AG04449 (cell line): Measurements from ENCODE around the gene ACBD6.

Source experiments
- CTCF ChIA-PET: fragments of 350-600 bp; formaldehyde crosslinking; extraction: SDS; loops from one replicate; lab custom pipeline; 2021; ENCODE audit warnings: antibody characterized with exemption; lab: Yijun Ruan, JAX
- POLR2A ChIA-PET: fragments of 400-600, 350-600 bp; formaldehyde crosslinking; extraction: SDS; loops from one replicate; lab custom pipeline; 2020; ENCODE audit warnings: antibody characterized with exemption, inconsistent platforms; lab: Yijun Ruan, JAX
- DNase-seq: peaks from one replicate; pipeline ENCODE4 v3.0.0-alpha.2; 2010; ENCODE audit warnings: low read depth, low spot score
- H3K4me3 ChIP-seq: 2 replicates; pipeline ENCODE4 v1.5.1; 2011; ENCODE audit warnings: low read depth, mild to moderate bottlenecking, control low read depth, low read length
- TF ChIP-seq, protein P1 (sequence below): IDR thresholded peaks from one replicate; pipeline ENCODE4 v1.5.1; 2011; ENCODE audit warnings: mild to moderate bottlenecking, moderate library complexity, low read length, control low read depth, inconsistent platforms; ENCODE audit not compliant: insufficient read depth; ENCODE audit errors: missing control alignments

ACBD6 gene

DNA sequence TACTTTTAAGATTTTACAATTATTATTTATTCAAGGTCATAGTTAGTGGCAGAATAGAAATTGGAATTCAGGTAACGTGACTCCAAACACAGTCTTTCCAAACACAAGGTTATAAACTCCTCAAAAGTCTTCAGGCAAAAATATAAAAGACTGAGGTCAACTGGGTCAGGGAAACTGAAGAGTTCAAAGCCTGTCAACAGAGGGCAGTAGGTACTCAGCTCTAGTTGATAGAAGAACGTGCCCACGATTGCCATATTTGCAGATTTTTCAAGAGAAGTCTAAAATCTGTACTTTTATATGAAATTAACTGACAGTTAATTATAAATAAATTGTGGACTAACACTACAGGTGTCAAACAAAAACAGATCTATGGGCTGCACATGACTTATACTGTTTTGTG is 137.3 kb downstream of the ACBD6 start:
- no peak for DNase-seq
- no peak overlapping the region for H3K4me3 ChIP-seq
- ChIA-PET CTCF (interaction anchor here (0.9 kb wide), 1 partner anchor 49 kb away, joined by 3 read pairs; no protein-coding TSS in a partner anchor), POLR2A (no interaction called here)
- TF ChIP-seq, protein P1, sequence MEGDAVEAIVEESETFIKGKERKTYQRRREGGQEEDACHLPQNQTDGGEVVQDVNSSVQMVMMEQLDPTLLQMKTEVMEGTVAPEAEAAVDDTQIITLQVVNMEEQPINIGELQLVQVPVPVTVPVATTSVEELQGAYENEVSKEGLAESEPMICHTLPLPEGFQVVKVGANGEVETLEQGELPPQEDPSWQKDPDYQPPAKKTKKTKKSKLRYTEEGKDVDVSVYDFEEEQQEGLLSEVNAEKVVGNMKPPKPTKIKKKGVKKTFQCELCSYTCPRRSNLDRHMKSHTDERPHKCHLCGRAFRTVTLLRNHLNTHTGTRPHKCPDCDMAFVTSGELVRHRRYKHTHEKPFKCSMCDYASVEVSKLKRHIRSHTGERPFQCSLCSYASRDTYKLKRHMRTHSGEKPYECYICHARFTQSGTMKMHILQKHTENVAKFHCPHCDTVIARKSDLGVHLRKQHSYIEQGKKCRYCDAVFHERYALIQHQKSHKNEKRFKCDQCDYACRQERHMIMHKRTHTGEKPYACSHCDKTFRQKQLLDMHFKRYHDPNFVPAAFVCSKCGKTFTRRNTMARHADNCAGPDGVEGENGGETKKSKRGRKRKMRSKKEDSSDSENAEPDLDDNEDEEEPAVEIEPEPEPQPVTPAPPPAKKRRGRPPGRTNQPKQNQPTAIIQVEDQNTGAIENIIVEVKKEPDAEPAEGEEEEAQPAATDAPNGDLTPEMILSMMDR = no peak

DNA sequence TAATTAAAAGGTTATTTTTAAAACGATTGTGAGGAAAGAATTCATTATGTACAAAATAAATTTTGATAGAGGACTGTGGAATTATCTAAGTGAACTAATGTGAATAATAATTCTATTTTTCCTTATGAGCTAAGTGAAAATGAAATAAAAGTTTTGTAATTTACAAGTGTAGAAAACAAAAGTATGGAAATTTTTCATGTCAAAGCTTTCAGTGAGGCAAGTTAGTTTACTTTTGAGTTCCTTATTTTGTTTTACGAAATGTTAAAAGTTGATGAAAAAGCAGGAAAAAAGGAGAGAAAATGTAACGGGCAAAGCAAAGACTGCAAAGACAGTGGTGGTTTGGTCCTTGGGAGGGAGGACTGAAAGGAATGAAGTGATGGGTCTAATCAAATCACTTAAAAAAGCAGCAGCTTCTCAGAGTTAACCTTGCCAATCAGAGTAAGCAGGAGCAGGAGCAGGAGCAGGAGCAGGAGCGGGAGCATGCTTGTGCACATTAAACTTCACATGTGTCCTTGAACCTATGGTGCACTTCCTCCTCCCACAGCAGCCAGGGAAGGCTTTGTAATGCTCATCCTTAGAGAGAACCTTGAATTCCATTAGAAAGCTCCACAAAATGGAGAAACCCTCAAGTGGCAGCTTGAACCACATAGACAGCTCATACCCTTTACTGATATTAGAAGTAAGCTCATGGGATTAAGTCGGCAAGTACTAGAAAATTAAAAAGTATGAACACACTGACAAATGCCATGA is 139.0 kb downstream of the ACBD6 start:
- TF ChIP-seq, protein P1 = no peak
- no peak overlapping the region for H3K4me3 ChIP-seq
- no peak for DNase-seq
- ChIA-PET POLR2A (no interaction called here), CTCF (interaction anchor here (1.0 kb wide), 1 partner anchor 17 kb away, joined by 3 read pairs; no protein-coding TSS in a partner anchor)

DNA sequence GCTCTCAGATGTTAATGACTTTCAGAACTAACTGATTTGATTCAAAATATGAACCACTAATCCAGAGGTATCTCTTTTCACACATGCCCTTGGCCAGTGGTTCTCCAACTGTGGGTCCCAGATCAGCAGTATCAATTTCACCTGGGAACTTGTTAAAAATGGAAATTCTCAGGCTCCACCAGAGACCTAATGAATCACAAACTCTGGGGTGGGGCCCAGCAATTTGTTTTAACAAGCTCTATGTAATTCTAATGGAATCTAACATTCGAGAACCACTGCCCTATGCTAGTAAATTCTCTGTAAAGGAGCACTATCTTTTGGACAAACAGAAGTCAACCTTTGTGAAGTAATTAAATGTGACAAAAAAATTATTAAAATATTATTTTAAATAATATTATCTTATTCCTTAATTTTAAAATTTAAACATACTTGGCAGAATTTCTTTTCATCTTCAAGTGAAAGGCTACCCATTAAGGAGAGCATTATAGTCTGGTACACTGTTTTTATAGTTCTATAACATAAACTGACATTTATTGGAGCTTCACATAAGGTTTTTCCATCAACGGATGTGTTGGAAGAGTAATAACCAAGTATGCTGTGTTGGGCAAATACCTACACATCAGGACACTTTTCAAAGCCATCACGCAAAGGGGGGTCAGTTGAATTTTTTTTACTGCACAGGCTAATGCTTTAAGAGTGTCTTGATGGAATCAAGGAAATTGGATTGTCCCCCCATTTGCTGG is 141.9 kb downstream of the ACBD6 start:
- CTCF ChIA-PET = no interaction called here
- TF ChIP-seq, protein P1 = no peak
- no peak for DNase-seq

DNA sequence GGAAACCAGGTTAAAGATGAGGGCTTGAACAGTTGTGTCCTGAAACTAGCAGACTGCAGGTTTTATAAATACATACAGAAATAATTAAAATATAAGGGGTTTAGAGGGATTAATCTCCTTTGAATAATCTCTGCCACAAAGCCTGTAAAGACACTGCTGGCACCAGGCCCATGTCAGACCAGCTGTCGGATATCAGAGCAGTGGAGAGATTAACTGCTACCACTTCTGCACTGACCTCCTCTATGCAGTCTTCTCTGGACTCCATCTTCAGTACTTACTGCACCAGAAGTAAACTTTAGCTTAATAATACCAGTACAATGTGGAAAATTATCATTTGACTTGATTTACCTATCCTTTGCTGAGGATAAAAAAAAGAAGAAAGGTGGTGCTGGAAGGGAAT is 143.7 kb downstream of the ACBD6 start:
- no peak overlapping the region for H3K4me3 ChIP-seq
- TF ChIP-seq, protein P1 = no peak
- ChIA-PET POLR2A (no interaction called here), CTCF (interaction anchor here (1.0 to 2.0 kb wide), 2 partner anchors 14 to 57 kb away, joined by 3 to 5 read pairs; no protein-coding TSS in a partner anchor)
- no peak for DNase-seq

More for the DNA sequence above, 141.9 kb downstream of the ACBD6 start:
- POLR2A ChIA-PET = no interaction called here
- no peak overlapping the region for H3K4me3 ChIP-seq

DNA sequence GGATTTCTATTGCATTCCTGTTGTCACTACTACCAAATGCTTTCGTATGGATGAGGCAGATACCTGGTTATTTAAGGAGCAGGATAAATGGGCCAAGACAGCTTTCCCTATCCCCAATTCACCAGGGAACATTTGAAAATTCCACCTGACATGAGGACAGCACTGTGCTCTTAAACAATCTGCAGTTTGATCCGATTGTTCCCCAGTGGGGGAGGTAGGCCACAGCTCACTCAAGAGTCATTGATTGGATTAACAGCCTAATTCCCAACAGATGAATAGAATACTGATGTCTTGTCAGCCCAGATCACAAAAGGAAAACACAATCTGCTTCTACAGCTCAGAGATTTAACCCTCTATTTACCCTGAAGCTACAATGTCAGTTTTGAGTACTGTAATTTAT is 148.4 kb downstream of the ACBD6 start:
- TF ChIP-seq, protein P1 = no peak
- CTCF ChIA-PET = interaction anchor here (1.1 to 1.3 kb wide), 2 partner anchors 12 to 101 kb away, joined by 3 to 4 read pairs; no protein-coding TSS in a partner anchor
- POLR2A ChIA-PET = no interaction called here
- H3K4me3 ChIP-seq = no peak overlapping the region
- DNase-seq = no peak

DNA sequence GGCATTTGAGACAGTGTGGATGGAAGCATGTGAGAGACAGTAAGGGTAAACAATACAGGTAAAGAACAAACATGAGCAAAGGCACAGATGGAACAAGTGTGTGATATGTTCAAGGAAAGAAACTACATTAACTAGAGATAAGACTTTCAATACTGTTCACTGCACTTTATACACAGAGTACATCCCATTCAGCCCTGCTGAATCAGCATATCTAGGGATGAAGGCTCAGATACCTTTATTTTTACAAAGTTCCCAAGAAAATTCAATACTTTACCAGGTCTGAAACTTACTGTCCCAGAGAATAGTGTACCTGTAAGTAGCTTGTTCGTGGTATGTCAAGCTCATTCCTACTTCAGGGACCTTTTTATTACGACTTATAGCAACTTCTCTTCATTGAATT is 149.8 kb downstream of the ACBD6 start:
- TF ChIP-seq, protein P1 = no peak
- DNase-seq = no peak
- POLR2A ChIA-PET = no interaction called here
- CTCF ChIA-PET = interaction anchor here (1.0 kb wide), 1 partner anchor 125 kb away, joined by 3 read pairs; no protein-coding TSS in a partner anchor
- H3K4me3 ChIP-seq = no peak overlapping the region
